Ovary (tissue), 9 donors: ENCODE results near the gene CRMP1. TPM values are rescaled to one million over a fixed set of nuclear protein-coding genes. Genes with fewer than 3 reads are reported as not detected.

Experiments
- DNase-seq, 5 donors: peaks; one replicate each; pipeline ENCODE4 v3.0.0-alpha.2; 2019 to 2020
- H3K27ac ChIP-seq, 2 donors: fragments of 200-600 bp; one replicate each; pipeline versions ENCODE4 v1.5.1 to v1.8.0; 2019 to 2022
- H3K27me3 ChIP-seq: fragments of 200-600 bp; one replicate; pipeline ENCODE4 v1.8.0; 2022
- H3K36me3 ChIP-seq: fragments of 200-600 bp; sonication (generic); one replicate; pipeline ENCODE4 v1.5.1; 2019
- H3K4me1 ChIP-seq: one replicate; pipeline ENCODE4 v1.8.1; 2013; ENCODE audit warnings: mild to moderate bottlenecking, moderate library complexity; ENCODE audit not compliant: insufficient read depth
- H3K4me3 ChIP-seq: fragments of 200-600 bp; sonication (generic); one replicate; pipeline ENCODE4 v1.5.1; 2017
- H3K9me3 ChIP-seq, 2 donors: fragments of 200-600 bp in 1 of 2; sonication (generic) in 1 of 2; one replicate each; pipeline versions ENCODE4 v1.5.1 to v1.8.1; 2013 to 2019; ENCODE audit warnings: mild to moderate bottlenecking in 1 of 2, moderate library complexity in 1 of 2
- EP300 ChIP-seq: sonication (generic); formaldehyde crosslinking; IDR thresholded peaks from one replicate; pipeline ENCODE4 v1.6.1; 2017; ENCODE audit warnings: antibody characterized with exemption
- POLR2A ChIP-seq: fragments of 450-650 bp; IDR thresholded peaks from one replicate; pipeline ENCODE4 v1.6.1; 2017; ENCODE audit warnings: antibody characterized with exemption, mild to moderate bottlenecking, moderate library complexity
- WGBS, 3 donors: extraction: QIAGEN DNeasy Blood & Tissue Kit in 1 of 3; methylation state at CpG; one replicate each; pipeline versions ENCODE4 v1.1.5 to v1.1.7; 2013 to 2017; 5-methylcytosine and 5-hydroxymethylcytosine counted together
- intact Hi-C, 4 donors: fragments of 100-400 bp; cut with DNase I; formaldehyde crosslinking; loops; one replicate each; pipeline versions ENCODE4 v1.11.0 to v1.15.1; 2022 to 2023
- polyA plus RNA-seq, 2 donors: library from polyadenylated mRNA; stranded (reverse); fragments of 200-250 nt in 1 of 2; fragments of 350-450 nt in 1 of 2; fragmentation: Illumina TruSeq in 1 of 2; extraction: RNeasy Lipid Tissue Mini Kit (QIAGEN cat#74804) in 1 of 2; gene quantifications; one replicate each; pipeline ENCODE4 v1.2.3, GENCODE V29; 2013 to 2014
- total RNA-seq, 7 donors: library from RNA; depleted of rRNA in 2 of 7; stranded (reverse); fragments of >200 nt in 2 of 7; fragmentation: NEBNext Ultra II Directional in 3 of 7; extraction: Animal tissue kit (Norgen Biotek cat#: 25700) in 3 of 7; gene quantifications; one replicate each; pipeline versions ENCODE4 v1.1.0 to v1.2.4, GENCODE V29; 2016 to 2023
- TF ChIP-seq, protein P1 (sequence below), 3 donors: fragments of 450-650 bp in 2 of 3; fragments of 200-600 bp in 1 of 3; IDR thresholded peaks; one replicate each; pipeline versions ENCODE4 v1.5.1 to v1.8.0; 2016 to 2022; ENCODE audit warnings: antibody characterized with exemption in 3 of 3, mild to moderate bottlenecking in 1 of 3
- donor health status: DM: no; HTN: no; CAD: no; lungs with moderate emphysema.
- donor health status: DM: no; HTN: no; CAD: no.
- donor health status: Bipolar disorder and iron deficiency.
- donor health status: DM: yes; HTN: yes; CAD: no.
- donor health status: DM: no; HTN: no; CAD: no.
- donor health status: DM: yes; HTN: yes; CAD: no.

CRMP1 gene
- total and polyA plus RNA-seq, 9 donors = 1.2 to 5.5 (median 4.2) TPM

DNA sequence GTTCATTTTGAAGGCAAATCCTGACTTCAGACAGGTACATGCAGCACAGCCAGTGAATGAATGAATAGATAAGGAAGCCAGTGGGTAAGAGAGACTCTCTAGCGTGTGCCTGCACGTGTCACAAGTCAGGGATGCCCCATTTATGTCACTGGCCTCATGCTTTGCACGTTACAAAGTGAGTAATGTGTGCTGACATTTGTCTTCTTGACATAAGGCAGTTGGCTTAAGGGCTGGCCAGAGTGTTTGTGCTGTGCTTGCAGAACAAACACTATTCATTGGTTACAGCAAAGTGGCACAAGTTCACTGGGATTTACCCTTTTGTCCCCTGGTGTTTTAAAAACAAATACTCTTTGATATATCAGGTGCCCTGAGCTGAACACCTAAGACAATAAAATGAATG is 55.9 kb downstream of the CRMP1 start:
- intact Hi-C loops = no loop called here
- Histone ChIP-seq H3K4me1 (peaks cover 2% of the 10 kb centered on the region), H3K36me3 (no peaks in the 10 kb centered on the region), H3K9me3 (no peaks in the 10 kb centered on the region), H3K27ac (no peak overlapping the region), H3K4me3 (no peak overlapping the region), H3K27me3 (no peaks in the 10 kb centered on the region)
- TF ChIP-seq POLR2A = no peak
- TF ChIP-seq, protein P1, sequence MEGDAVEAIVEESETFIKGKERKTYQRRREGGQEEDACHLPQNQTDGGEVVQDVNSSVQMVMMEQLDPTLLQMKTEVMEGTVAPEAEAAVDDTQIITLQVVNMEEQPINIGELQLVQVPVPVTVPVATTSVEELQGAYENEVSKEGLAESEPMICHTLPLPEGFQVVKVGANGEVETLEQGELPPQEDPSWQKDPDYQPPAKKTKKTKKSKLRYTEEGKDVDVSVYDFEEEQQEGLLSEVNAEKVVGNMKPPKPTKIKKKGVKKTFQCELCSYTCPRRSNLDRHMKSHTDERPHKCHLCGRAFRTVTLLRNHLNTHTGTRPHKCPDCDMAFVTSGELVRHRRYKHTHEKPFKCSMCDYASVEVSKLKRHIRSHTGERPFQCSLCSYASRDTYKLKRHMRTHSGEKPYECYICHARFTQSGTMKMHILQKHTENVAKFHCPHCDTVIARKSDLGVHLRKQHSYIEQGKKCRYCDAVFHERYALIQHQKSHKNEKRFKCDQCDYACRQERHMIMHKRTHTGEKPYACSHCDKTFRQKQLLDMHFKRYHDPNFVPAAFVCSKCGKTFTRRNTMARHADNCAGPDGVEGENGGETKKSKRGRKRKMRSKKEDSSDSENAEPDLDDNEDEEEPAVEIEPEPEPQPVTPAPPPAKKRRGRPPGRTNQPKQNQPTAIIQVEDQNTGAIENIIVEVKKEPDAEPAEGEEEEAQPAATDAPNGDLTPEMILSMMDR (IDR thresholded peaks at IDR 0.05) = no peak
- DNase-seq = no peak
- 66 to 73% (median 66%) methylated on average over 3 of the region's 3 CpGs for WGBS, 3 donors

DNA sequence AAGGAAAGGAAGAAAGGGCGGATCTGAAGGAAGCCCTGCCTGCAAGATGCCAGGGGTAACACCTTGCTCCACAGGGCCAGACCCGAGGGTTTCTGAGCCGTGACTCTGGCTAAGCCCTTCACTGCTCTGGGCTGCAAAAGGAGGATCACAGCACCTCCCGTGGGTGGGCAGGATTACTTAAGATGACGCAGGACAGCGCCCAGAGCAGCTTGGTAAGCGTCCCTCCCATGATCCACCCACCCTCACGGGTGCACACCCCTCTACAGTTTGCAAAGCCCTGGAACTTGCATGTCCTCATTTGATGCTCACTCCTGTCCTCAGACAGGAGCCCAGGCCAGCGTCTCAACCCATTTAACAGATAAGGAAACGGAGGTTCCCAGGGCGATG is 64.9 kb downstream of the CRMP1 start:
- H3K36me3 ChIP-seq = no peaks in the 10 kb centered on the region
- intact Hi-C loops = no loop called here
- H3K4me3 ChIP-seq = no peak overlapping the region
- no peaks in the 10 kb centered on the region for H3K4me1 ChIP-seq
- H3K9me3 ChIP-seq = no peaks in the 10 kb centered on the region
- WGBS, 3 donors = 79 to 84% (median 82%) methylated on average over 11 of the region's 11 CpGs
- DNase-seq = no peak
- no peak for TF ChIP-seq POLR2A
- TF ChIP-seq, protein P1 (IDR thresholded peaks at IDR 0.05) = no peak
- TF ChIP-seq EP300 = no peak
- H3K27me3 ChIP-seq = no peaks in the 10 kb centered on the region
- H3K27ac ChIP-seq = no peak overlapping the region

DNA sequence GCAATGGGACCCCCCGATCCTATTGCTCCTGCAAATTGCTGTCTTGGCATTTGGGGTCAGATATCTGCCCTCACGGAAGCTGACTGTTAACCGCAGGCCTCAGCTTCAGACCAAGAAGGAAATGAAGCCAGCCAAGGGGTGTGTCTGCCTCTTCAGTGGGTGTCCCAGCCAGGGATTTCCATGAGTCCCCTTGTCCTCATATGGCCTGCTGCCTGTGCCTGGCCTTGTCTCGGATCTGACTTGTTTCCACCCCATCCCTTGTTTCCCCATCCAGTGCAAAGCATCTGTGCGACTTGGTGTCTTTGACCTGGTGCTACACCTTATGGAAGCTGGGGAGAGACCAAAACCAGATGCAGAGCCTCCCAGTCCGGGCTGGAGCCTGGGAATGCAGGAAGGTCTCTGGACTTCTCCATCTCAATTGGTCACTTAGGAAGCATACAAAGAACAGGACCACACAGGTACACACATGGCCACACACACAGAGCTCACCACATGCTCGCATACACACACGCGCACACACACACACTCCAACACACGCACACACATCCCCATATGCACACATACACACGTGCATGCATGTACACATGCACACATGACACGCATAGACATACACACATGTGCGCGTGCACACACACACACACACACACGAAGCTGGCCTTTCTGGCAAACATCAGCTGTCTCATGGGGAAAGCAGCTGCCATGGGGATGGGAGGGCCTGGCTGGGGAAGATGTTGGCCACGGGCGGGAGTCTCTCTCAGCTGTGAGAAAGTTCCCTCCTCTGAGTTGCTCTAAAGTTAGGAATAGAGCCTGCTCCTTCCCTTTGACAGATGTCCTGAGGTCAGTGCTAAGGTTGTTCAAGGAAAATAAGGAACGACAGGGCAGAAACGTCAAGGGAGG is 65.5 kb downstream of the CRMP1 start:
- Histone ChIP-seq H3K4me1 (no peaks in the 10 kb centered on the region), H3K36me3 (no peaks in the 10 kb centered on the region), H3K9me3 (no peaks in the 10 kb centered on the region), H3K4me3 (no peak overlapping the region), H3K27ac (no peak overlapping the region), H3K27me3 (no peaks in the 10 kb centered on the region)
- no peak for TF ChIP-seq EP300
- TF ChIP-seq, protein P1 (IDR thresholded peaks at IDR 0.05) = no peak
- TF ChIP-seq POLR2A = no peak
- intact Hi-C loops = no loop called here
- WGBS, 3 donors = 65 to 67% (median 66%) methylated on average over 19 of the region's 19 CpGs
- no peak for DNase-seq

DNA sequence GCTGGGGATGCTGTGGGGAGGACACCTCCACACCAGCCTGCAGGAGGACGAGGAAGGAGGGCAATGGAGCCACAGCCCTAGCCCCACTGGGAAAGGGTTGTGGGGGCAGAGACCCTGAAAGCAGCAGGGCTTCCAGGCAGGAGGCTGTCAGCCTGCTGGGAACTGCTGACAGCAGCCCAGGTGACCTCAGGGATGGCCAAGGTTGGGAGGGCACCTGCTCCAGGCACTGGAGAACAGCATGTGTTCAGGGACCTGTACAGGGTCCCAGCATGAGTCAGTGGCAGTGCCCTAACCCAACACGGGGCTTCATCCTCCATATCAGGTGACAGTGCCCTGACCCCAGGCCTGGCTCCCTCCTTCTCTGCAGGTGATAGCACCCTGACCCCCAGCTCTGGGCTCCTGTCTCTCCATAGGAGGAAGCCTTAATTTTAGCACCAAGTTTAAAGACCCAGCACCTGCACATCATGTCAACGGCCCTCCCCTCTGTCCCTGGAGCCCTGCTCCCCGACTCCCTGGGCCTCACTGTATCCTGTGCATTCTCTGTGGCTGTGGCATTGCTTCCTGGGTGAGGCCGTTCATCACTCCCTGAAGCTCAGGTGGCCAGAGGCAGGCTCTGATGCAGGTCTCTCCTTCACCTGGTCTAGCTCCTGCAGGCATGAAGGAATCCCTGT is 66.3 kb downstream of the CRMP1 start:
- Histone ChIP-seq H3K27ac (no peak overlapping the region), H3K4me1 (no peaks in the 10 kb centered on the region), H3K27me3 (no peaks in the 10 kb centered on the region), H3K36me3 (no peaks in the 10 kb centered on the region), H3K9me3 (no peaks in the 10 kb centered on the region), H3K4me3 (no peak overlapping the region)
- 61 to 66% (median 65%) methylated on average over 5 of the region's 5 CpGs for WGBS, 3 donors
- no peak for DNase-seq
- intact Hi-C loops = no loop called here
- no peak for TF ChIP-seq EP300
- TF ChIP-seq, protein P1 (IDR thresholded peaks at IDR 0.05) = no peak
- no peak for TF ChIP-seq POLR2A
